Fibroblast of lung (primary cell): ENCODE data around the gene OXCT1. TPM values are rescaled to one million over a fixed set of nuclear protein-coding genes. Genes with fewer than 3 reads are reported as not detected.

Source experiments
- DNase-seq, 2 donors: peaks; one replicate each; pipeline versions ENCODE4 v3.0.0 to v3.0.0-alpha.2; 2010; ENCODE audit warnings: low read depth in 2 of 2
- H2AFZ ChIP-seq: 2 replicates; pipeline ENCODE4 v1.5.1; 2012; ENCODE audit warnings: low read length, control low read depth, inconsistent platforms
- H3K27ac ChIP-seq: 2 replicates; pipeline ENCODE4 v1.5.1; 2011; ENCODE audit warnings: low read length, control low read depth; ENCODE audit not compliant: insufficient read depth
- H3K27me3 ChIP-seq: 2 replicates; pipeline ENCODE4 v1.5.1; 2011; ENCODE audit warnings: mild to moderate bottlenecking, low read length; ENCODE audit not compliant: control insufficient read depth, insufficient read depth
- H3K36me3 ChIP-seq: 2 replicates; pipeline ENCODE4 v1.5.1; 2011; ENCODE audit warnings: low read length; ENCODE audit not compliant: control insufficient read depth, insufficient read depth
- H3K4me1 ChIP-seq: 2 replicates; pipeline ENCODE4 v1.5.1; 2011; ENCODE audit warnings: low read length; ENCODE audit not compliant: control insufficient read depth, insufficient read depth; ENCODE audit errors: extremely low read depth
- H3K4me2 ChIP-seq: 2 replicates; pipeline ENCODE4 v1.5.1; 2011; ENCODE audit warnings: low read length, control low read depth; ENCODE audit not compliant: insufficient read depth; ENCODE audit errors: extremely low read depth
- H3K4me3 ChIP-seq, 4 experiments: fragments of 200-600 bp in 1 of 4; sonication (generic) in 1 of 4; replicated peaks in 1 of 4; 2 replicates each; pipeline ENCODE4 v1.5.1; 2011 to 2016; ENCODE audit warnings: low read length in 4 of 4, low read depth in 3 of 4, mild to moderate bottlenecking in 3 of 4, control low read depth in 2 of 4, inconsistent platforms in 1 of 4, mixed read lengths in 1 of 4; ENCODE audit not compliant: insufficient read depth in 1 of 4; ENCODE audit errors: control extremely low read depth in 1 of 4
- H3K79me2 ChIP-seq: 2 replicates; pipeline ENCODE4 v1.5.1; 2012; ENCODE audit warnings: mild to moderate bottlenecking, low read length, inconsistent platforms; ENCODE audit not compliant: control insufficient read depth, insufficient read depth
- H3K9ac ChIP-seq: 2 replicates; pipeline ENCODE4 v1.5.1; 2011; ENCODE audit warnings: mild to moderate bottlenecking, low read length, control low read depth; ENCODE audit not compliant: insufficient read depth
- H3K9me3 ChIP-seq: 2 replicates; pipeline ENCODE4 v1.5.1; 2012; ENCODE audit warnings: low read depth, low read length; ENCODE audit not compliant: control insufficient read depth, insufficient read depth
- H4K20me1 ChIP-seq: 2 replicates; pipeline ENCODE4 v1.5.1; 2011; ENCODE audit warnings: low read length; ENCODE audit not compliant: control insufficient read depth, insufficient read depth; ENCODE audit errors: extremely low read depth
- CTCF ChIP-seq, 2 donors: IDR thresholded peaks in 1 of 2; conservative IDR thresholded peaks in 1 of 2; 1 replicate in 1 of 2; 2 replicates in 1 of 2; pipeline ENCODE4 v1.5.1; 2011 to 2012; ENCODE audit warnings: low read length in 2 of 2, control low read depth in 1 of 2, inconsistent platforms in 1 of 2, low read depth in 1 of 2, mild to moderate bottlenecking in 1 of 2
- EZH2 ChIP-seq: IDR thresholded peaks from 2 replicates; pipeline ENCODE4 v1.5.1; 2012; ENCODE audit warnings: low read length, control low read depth, mild to moderate bottlenecking; ENCODE audit errors: missing control alignments
- polyA plus RNA-seq, 2 donors: library from polyadenylated mRNA; depleted of rRNA in 1 of 2; stranded (reverse) in 1 of 2; unstranded in 1 of 2; fragments of >200 nt; gene quantifications; 2 replicates each; pipeline ENCODE4 v1.2.1, GENCODE V29; 2011 to 2012; ENCODE audit warnings: missing spikeins in 1 of 2
- total RNA-seq: library from RNA; depleted of rRNA; stranded (reverse); fragments of >200 nt; gene quantifications from 2 replicates; pipeline ENCODE4 v1.2.1, GENCODE V29; 2014

OXCT1 gene
- total and polyA plus RNA-seq, 2 donors (not counting 1 experiment from before 2014, with no cell fraction given) = 35.7 to 56.3 TPM

DNA sequence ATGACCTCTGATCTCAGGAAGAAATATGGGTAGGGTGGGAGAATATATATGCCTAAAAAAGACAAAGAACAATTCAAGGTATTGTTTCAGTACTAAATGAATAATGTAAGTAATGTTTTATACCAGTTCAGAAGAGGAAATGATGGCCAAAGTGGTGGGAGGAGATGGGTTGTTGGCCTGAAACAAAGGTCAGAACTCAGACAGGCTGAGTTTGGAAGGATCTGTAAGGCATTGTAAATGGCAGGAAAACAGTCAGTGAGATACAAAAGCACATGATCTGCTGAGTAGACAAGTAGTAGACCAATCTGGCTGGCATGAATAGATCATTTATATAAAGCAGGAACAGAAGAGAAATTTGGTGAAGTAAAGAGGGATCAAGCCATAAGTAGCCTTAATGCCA is 184.0 kb downstream of the OXCT1 start:
- TF ChIP-seq EZH2 (no peak), CTCF (conservative IDR thresholded peaks at IDR 0.05 in 1 of 2, IDR thresholded peaks at IDR 0.05 in 1 of 2; ENCODE audit: low read depth in 1 of 2, low read length in 2 of 2) (no peak)
- H3K36me3 ChIP-seq = no peaks in the 10 kb centered on the region
- no peak overlapping the region for H3K4me3 ChIP-seq
- no peaks in the 10 kb centered on the region for H3K9me3 ChIP-seq
- H3K4me1 ChIP-seq = no peaks in the 10 kb centered on the region
- H3K9ac ChIP-seq = no peak overlapping the region
- no peak for DNase-seq
- H2AFZ ChIP-seq = no peak overlapping the region
- H3K27ac ChIP-seq = no peak overlapping the region
- no peaks in the 10 kb centered on the region for H4K20me1 ChIP-seq
- H3K4me2 ChIP-seq = no peak overlapping the region
- no peaks in the 10 kb centered on the region for H3K79me2 ChIP-seq
- no peaks in the 10 kb centered on the region for H3K27me3 ChIP-seq

DNA sequence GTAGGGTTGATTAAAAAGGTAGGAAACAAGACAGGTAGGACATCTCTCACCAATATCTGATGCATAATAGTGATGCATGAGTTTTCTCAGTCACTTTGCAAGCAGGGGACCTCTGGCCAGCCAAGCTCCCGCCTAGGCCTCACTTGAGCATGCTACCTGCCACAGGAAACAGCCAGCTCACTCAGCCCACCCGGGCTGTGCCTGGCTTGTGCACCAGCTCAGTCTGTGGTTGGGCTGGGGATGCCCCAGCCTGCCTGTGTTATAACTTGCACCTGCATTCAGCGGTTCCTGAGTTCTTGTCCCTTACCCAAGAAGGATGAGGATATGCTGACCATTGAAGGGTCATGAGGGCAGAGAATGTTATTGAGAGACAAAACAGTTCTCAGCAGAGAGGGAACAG is 187.0 kb downstream of the OXCT1 start:
- no peaks in the 10 kb centered on the region for H4K20me1 ChIP-seq
- no peak overlapping the region for H3K4me3 ChIP-seq
- no peak overlapping the region for H3K4me2 ChIP-seq
- no peaks in the 10 kb centered on the region for H3K4me1 ChIP-seq
- H2AFZ ChIP-seq = no peak overlapping the region
- no peak for DNase-seq
- H3K36me3 ChIP-seq = no peaks in the 10 kb centered on the region
- TF ChIP-seq CTCF (conservative IDR thresholded peaks at IDR 0.05 in 1 of 2, IDR thresholded peaks at IDR 0.05 in 1 of 2; ENCODE audit: low read depth in 1 of 2, low read length in 2 of 2) = no peak
- no peak for TF ChIP-seq EZH2
- no peaks in the 10 kb centered on the region for H3K9me3 ChIP-seq
- no peaks in the 10 kb centered on the region for H3K27me3 ChIP-seq
- no peak overlapping the region for H3K27ac ChIP-seq
- H3K9ac ChIP-seq = no peak overlapping the region
- H3K79me2 ChIP-seq = no peaks in the 10 kb centered on the region

GRCh38 chr5:41682641-41683040 is 187.6 kb downstream of the OXCT1 start:
- H3K79me2 ChIP-seq = no peaks in the 10 kb centered on the region
- no peaks in the 10 kb centered on the region for H4K20me1 ChIP-seq
- no peak overlapping the region for H3K27ac ChIP-seq
- no peak overlapping the region for H3K9ac ChIP-seq
- no peak for DNase-seq
- H3K4me2 ChIP-seq = no peak overlapping the region
- H3K4me3 ChIP-seq = no peak overlapping the region
- no peaks in the 10 kb centered on the region for H3K36me3 ChIP-seq
- H3K4me1 ChIP-seq = no peaks in the 10 kb centered on the region
- no peak overlapping the region for H2AFZ ChIP-seq
- H3K9me3 ChIP-seq = no peaks in the 10 kb centered on the region
- H3K27me3 ChIP-seq = no peaks in the 10 kb centered on the region
- no peak for TF ChIP-seq EZH2
- no peak for TF ChIP-seq CTCF (conservative IDR thresholded peaks at IDR 0.05 in 1 of 2, IDR thresholded peaks at IDR 0.05 in 1 of 2; ENCODE audit: low read depth in 1 of 2, low read length in 2 of 2)
